ENCODE results near the gene IRF4. TPM values are rescaled to one million over a fixed set of nuclear protein-coding genes. Genes with fewer than 3 reads are reported as not detected.

The IRF4 gene
- total and polyA plus RNA-seq, 8 donors = 0.27 to 7.0 (median 0.36) TPM

DNA sequence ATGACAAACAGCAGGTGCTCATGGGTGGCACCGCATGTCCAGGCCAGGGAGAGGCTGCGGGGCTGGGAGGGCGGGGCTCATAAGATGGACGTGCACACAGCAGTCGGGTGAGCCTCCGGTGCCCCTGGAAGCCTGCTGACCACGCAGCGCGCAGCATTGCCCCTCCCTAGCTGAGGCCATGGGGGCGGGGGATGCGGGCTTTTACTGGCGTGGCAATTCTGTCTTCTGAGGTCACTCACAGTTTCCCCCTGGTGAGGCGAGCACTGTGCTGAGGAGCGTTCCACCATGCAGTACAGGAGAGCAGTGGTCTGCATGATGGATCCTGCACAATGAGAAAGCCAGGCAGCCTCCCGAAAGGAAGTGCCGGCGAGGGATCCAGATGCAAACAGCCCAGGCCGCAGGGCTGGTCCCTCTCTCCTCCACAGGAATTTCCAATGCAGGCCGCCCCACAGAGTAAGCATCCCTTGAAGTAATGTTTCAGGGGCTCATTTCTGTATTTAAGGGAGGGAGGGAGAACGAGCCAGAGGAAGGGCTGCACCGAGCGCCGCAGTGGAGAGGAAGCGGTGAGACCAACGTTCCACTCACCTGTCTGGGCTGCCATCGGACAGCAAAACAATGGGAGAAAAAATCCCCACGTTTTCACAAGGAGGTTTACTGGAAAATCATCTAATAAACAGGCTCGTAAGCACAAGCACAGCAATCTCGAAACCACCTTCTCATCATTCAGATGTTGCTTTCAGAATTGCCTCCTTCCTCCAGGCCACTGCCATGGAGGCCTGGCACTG is 56.0 kb downstream of the IRF4 start:
- Histone ChIP-seq H3K4me1 (no peaks in the 10 kb centered on the region), H3K36me3 (no peaks in the 10 kb centered on the region), H3K27ac (no peak overlapping the region), H3K4me3 (no peak overlapping the region), H3K9me3 (no peaks in the 10 kb centered on the region), H3K27me3 (peaks cover 0 to 15% of the 10 kb centered on the region in 2 donors)
- ATAC-seq (no peak), DNase-seq (no peak)
- no peak for TF ChIP-seq CTCF (IDR thresholded peaks at IDR 0.05)
- intact Hi-C loops (cut with DNase I) = no loop called here

GRCh38 chr6:448296-449056 is 56.9 kb downstream of the IRF4 start:
- ATAC-seq (no peak), DNase-seq (peak in 1 of 4 donors; percentile 32)
- Histone ChIP-seq H3K4me3 (no peak overlapping the region), H3K27ac (no peak overlapping the region), H3K27me3 (peaks cover 0 to 13% of the 10 kb centered on the region in 2 donors), H3K4me1 (no peaks in the 10 kb centered on the region), H3K36me3 (no peaks in the 10 kb centered on the region), H3K9me3 (no peaks in the 10 kb centered on the region)
- intact Hi-C loops (cut with DNase I) = no loop called here
- TF ChIP-seq CTCF (IDR thresholded peaks at IDR 0.05) = no peak

GRCh38 chr6:449057-449430 is 57.5 kb downstream of the IRF4 start:
- no peak for ATAC-seq
- H3K36me3 ChIP-seq = no peaks in the 10 kb centered on the region
- no peak for TF ChIP-seq CTCF (IDR thresholded peaks at IDR 0.05)
- H3K9me3 ChIP-seq = no peaks in the 10 kb centered on the region
- H3K4me3 ChIP-seq = no peak overlapping the region
- no peak for DNase-seq
- H3K4me1 ChIP-seq = no peaks in the 10 kb centered on the region
- intact Hi-C loops (cut with DNase I) = no loop called here
- no peak overlapping the region for H3K27ac ChIP-seq
- H3K27me3 ChIP-seq = peaks cover 0 to 10% of the 10 kb centered on the region in 2 donors

DNA sequence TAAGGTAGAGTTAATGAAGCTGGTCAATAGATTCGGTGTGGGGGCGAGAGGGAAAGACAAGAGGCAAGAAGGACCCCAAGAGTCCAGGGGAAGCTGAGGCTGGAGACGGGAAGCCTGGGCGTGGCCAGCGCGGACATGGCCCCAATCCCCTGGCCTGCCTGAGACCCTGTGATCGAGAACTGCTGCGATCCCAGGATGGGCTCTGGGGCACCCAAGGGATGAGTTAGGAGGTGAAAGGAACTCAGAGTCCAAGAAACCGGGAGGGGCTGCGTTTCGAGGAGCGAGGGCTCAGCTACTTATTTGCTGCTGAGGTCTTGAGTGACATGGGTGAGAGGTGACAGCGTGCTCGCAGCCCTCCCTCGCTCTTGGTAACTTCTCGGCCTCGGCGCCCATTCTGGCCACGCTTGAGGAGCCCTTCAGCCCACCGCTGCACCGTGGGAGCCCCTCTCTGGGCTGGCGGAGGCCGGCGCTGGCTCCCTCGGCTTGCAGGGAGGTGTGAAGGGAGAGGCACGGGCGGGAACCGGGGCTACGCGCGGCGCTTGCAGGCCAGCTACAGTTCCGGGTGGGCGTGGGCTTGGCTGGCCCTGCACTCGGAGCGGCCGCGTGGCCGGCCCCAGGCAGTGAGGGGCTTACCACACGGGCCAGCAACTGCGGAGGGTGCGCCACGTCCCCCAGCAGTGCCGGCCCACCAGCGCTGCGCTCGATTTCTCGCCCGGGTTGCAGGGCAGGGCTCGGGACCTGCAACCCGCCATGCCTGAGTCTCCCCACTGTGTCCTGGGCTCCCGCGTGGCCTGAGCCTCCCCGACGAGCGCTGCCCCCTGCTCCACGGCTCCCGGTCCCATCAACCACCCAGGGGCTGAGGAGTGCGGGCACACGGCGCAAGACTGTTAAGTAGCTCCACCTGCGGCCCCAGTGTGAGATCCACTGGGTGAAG is 58.2 kb downstream of the IRF4 start:
- no peak for TF ChIP-seq CTCF (IDR thresholded peaks at IDR 0.05)
- H3K9me3 ChIP-seq = no peaks in the 10 kb centered on the region
- intact Hi-C loops (cut with DNase I) = no loop called here
- H3K27ac ChIP-seq = no peak overlapping the region
- ATAC-seq (no peak), DNase-seq (no peak)
- H3K4me3 ChIP-seq = no peak overlapping the region
- no peaks in the 10 kb centered on the region for H3K4me1 ChIP-seq
- no peaks in the 10 kb centered on the region for H3K36me3 ChIP-seq
- H3K27me3 ChIP-seq = peaks cover 0 to 10% of the 10 kb centered on the region in 2 donors

Measured in left lung (tissue), 10 donors.